ENCODE results near the gene DPT.

Gene DPT

GRCh38 chr1:168755800-168756418 is 26.9 kb upstream of the DPT start:
- H3K4me3 ChIP-seq (ENCODE audit: low read depth, low read length) = no peak overlapping the region
- no peak for TF ChIP-seq CTCF (IDR thresholded peaks at IDR 0.05; ENCODE audit: control insufficient read depth, extremely low read depth, insufficient read depth)
- no peak for DNase-seq (ENCODE audit: low read depth)

DNA sequence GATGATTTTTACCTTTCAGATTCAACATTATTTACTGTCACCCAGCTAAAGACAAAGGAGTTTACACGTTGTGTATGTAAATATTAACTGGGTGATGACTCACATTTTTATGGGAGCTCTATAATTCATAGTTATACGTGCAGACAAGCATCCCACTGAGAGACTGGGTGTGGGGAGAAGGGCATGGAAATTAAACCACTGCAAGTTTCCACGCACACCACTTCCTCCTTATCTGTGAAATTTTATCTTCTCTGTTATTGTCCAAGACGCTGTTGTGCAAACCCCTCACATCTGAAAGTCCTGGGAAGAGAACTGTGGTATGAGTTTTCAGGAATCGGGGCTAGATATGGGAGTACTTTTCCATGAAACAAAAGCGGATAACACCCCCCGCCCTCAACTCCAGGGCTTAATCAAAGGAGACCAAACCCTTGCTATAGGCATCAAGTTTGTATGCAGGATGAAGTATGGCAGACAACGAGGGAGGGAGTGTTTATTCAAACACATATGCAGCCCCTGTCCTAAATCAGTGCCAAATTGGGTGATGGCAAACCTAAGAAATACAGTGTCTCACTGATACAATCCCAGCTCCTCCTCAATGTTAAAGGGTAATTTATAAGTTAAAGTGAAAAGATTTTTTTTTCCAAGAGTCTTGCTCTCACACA is 23.3 kb upstream of the DPT start:
- peak; percentile 86 for DNase-seq (ENCODE audit: low read depth)
- no peak overlapping the region for H3K4me3 ChIP-seq (ENCODE audit: low read depth, low read length)

DNA sequence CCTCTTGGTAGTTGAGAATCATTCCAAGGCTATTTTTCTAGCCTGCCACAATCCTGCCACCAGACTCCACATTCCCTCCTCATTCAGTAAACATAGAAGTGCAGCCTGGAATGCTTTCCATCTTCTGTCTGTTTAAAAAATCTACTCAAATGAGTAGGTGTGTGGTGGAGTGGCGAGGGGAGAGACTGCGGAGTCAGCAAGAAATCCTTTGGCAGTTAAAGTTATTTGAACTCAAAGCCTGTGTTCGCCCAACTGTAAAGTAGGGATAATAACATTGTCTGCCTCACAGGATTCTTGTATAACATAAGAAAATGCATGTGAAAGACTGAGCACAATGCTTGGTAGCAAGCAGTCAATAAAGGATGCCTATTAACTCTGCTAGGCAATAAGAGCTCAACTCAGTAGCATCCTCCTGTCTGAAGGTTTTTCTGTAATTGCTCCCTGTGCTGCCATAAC is 22.2 kb upstream of the DPT start:
- no peak for TF ChIP-seq CTCF (IDR thresholded peaks at IDR 0.05; ENCODE audit: control insufficient read depth, extremely low read depth, insufficient read depth)
- no peak overlapping the region for H3K4me3 ChIP-seq (ENCODE audit: low read depth, low read length)
- no peak for DNase-seq (ENCODE audit: low read depth)

More for the DNA sequence above, 23.3 kb upstream of the DPT start:
- TF ChIP-seq CTCF (IDR thresholded peaks at IDR 0.05; ENCODE audit: control insufficient read depth, extremely low read depth, insufficient read depth) = no peak

GRCh38 chr1:168742994-168743650 is 14.1 kb upstream of the DPT start:
- no peak for DNase-seq (ENCODE audit: low read depth)
- TF ChIP-seq CTCF (IDR thresholded peaks at IDR 0.05; ENCODE audit: control insufficient read depth, extremely low read depth, insufficient read depth) = no peak
- no peak overlapping the region for H3K4me3 ChIP-seq (ENCODE audit: low read depth, low read length)

- TF ChIP-seq CTCF (IDR thresholded peaks at IDR 0.05; ENCODE audit: control insufficient read depth, extremely low read depth, insufficient read depth) = no peak
- no peak for DNase-seq (ENCODE audit: low read depth)
- H3K4me3 ChIP-seq (ENCODE audit: low read depth, low read length) = no peak overlapping the region
Measured at GRCh38 chr1:168742386-168742785, 13.4 kb upstream of the DPT start.

DNA sequence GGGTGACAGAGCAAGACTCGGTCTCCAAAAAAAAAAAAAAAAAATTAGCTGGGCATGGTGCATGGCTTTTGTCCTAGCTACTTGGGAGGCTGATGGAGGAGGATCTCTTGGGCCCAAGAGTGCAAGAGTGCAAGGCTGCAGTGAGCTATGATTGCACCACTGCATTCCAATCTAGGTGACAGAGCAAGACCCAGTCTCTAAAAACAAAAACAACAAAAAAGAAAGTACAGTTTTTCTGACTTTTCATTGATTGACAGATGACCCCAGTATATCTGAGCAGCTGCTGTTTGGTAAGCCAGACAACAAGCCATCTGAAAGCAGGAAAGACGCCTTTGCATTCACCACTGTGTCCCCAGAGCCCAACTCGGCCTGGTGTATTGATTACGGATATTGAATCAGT is 10.9 kb upstream of the DPT start:
- TF ChIP-seq CTCF (IDR thresholded peaks at IDR 0.05; ENCODE audit: control insufficient read depth, extremely low read depth, insufficient read depth) = no peak
- no peak overlapping the region for H3K4me3 ChIP-seq (ENCODE audit: low read depth, low read length)
- no peak for DNase-seq (ENCODE audit: low read depth)
